HFFc6 (cell line): ENCODE data around the gene ARL2. TPM values are rescaled to one million over a fixed set of nuclear protein-coding genes. Genes with fewer than 3 reads are reported as not detected.

Experiments used
- DNase-seq: peaks from one replicate; pipeline ENCODE4 v3.0.0-alpha.2; 2018
- H3K27ac Mint-ChIP-seq: 2 replicates; pipeline ENCODE4 v1.8.0; 2020; ENCODE audit warnings: mild to moderate bottlenecking, mixed read lengths
- H3K27me3 Mint-ChIP-seq: 2 replicates; pipeline ENCODE4 v1.8.0; 2021; ENCODE audit warnings: mild to moderate bottlenecking, moderate library complexity, mixed read lengths; ENCODE audit not compliant: insufficient read depth
- H3K36me3 Mint-ChIP-seq: 2 replicates; pipeline ENCODE4 v1.8.0; 2021; ENCODE audit warnings: low read depth, mixed read lengths
- H3K4me1 Mint-ChIP-seq: 2 replicates; pipeline ENCODE4 v1.8.0; 2020; ENCODE audit warnings: low read depth, mixed read lengths
- H3K4me3 Mint-ChIP-seq: 2 replicates; pipeline ENCODE4 v1.8.0; 2020; ENCODE audit warnings: mild to moderate bottlenecking, moderate library complexity, mixed read lengths
- H3K9me3 Mint-ChIP-seq: 2 replicates; pipeline ENCODE4 v1.8.0; 2020; ENCODE audit warnings: mild to moderate bottlenecking, mixed read lengths
- CTCF ChIP-seq: fragments of 200-600 bp; sonication (generic); IDR thresholded peaks from 2 replicates; pipeline ENCODE4 v1.5.0; 2021; ENCODE audit warnings: antibody characterized with exemption, mild to moderate bottlenecking
- total RNA-seq, 6 experiments: library from RNA; stranded (reverse); fragmentation: NEBNext Ultra II Directional; extraction: Animal tissue kit (Norgen Biotek cat#: 25700); gene quantifications; 2 replicates in 1 of 6; 3 replicates in 5 of 6; pipeline ENCODE4 v1.2.3, GENCODE V29; 2021

ARL2 gene
- total RNA-seq, 6 experiments from 2014 or later = 76.9 to 92.1 (median 87.2) TPM

GRCh38 chr11:65013130-65013887, 651 bp upstream of the ARL2 start:
- peak; percentile 80 for DNase-seq
- peaks cover 10% of the 10 kb centered on the region for H3K36me3 Mint-ChIP-seq
- TF ChIP-seq CTCF = peak; percentile 79
- H3K27me3 Mint-ChIP-seq = peaks cover 8% of the 10 kb centered on the region
- H3K4me1 Mint-ChIP-seq = peaks cover 18% of the 10 kb centered on the region
- peak overlapping the region; percentile 93 for H3K4me3 Mint-ChIP-seq
- no peaks in the 10 kb centered on the region for H3K9me3 Mint-ChIP-seq
- peak overlapping the region; percentile 98 for H3K27ac Mint-ChIP-seq

GRCh38 chr11:65014726-65015227, 817 bp downstream of the ARL2 start:
- Mint-ChIP-seq H3K27ac (peak overlapping the region; percentile 83), H3K9me3 (no peaks in the 10 kb centered on the region), H3K4me3 (peak overlapping the region; percentile 86), H3K4me1 (peaks cover 18% of the 10 kb centered on the region), H3K36me3 (peaks cover 10% of the 10 kb centered on the region), H3K27me3 (peaks cover 8% of the 10 kb centered on the region)
- no peak for TF ChIP-seq CTCF
- no peak for DNase-seq

GRCh38 chr11:65016705-65017104, 2.7 kb downstream of the ARL2 start:
- no peak for TF ChIP-seq CTCF
- Mint-ChIP-seq H3K9me3 (no peaks in the 10 kb centered on the region), H3K36me3 (peaks cover 10% of the 10 kb centered on the region), H3K4me1 (peaks cover 18% of the 10 kb centered on the region), H3K4me3 (no peak overlapping the region), H3K27ac (peak overlapping the region; percentile 8; the same call in 1 of the 2 replicates), H3K27me3 (peaks cover 8% of the 10 kb centered on the region)
- no peak for DNase-seq

GRCh38 chr11:65017937-65018336, 4.0 kb downstream of the ARL2 start:
- H3K4me3 Mint-ChIP-seq = no peak overlapping the region
- peaks cover 6% of the 10 kb centered on the region for H3K27me3 Mint-ChIP-seq
- no peak for TF ChIP-seq CTCF
- H3K4me1 Mint-ChIP-seq = peaks cover 15% of the 10 kb centered on the region
- no peaks in the 10 kb centered on the region for H3K9me3 Mint-ChIP-seq
- no peak overlapping the region for H3K27ac Mint-ChIP-seq
- no peak for DNase-seq
- H3K36me3 Mint-ChIP-seq = peaks cover 10% of the 10 kb centered on the region

- DNase-seq = no peak
- Mint-ChIP-seq H3K4me1 (peaks cover 9% of the 10 kb centered on the region), H3K9me3 (no peaks in the 10 kb centered on the region), H3K27me3 (peaks cover 6% of the 10 kb centered on the region), H3K4me3 (no peak overlapping the region), H3K27ac (no peak overlapping the region), H3K36me3 (peaks cover 10% of the 10 kb centered on the region)
- TF ChIP-seq CTCF = no peak
These were observed 5.9 kb downstream of the ARL2 start for GRCh38 chr11:65019824-65020223.
